HUDEP-2 (cell line): ENCODE results near the gene SEMA3B.
"Not testable (repeated sequence)": the region's sequence is repeated elsewhere in the genome, so short reads cannot be mapped to it uniquely, and the experiment has no call there.

Experiments used
- DNase-seq, 76 experiments: peaks; one replicate each; lab custom pipeline; 2025; ENCODE audit not compliant: unreplicated experiment in 76 of 76; lab: John Stamatoyannopoulos, UW

SEMA3B gene

GRCh38 chr3:50237754-50238548 is 31.0 kb upstream of the SEMA3B start:
- DNase-seq = peak in 73 of 76 experiments; percentile 15 to 84 (median 70)

- DNase-seq = peak in 72 of 76 experiments; percentile 10 to 88 (median 71)
Observed at GRCh38 chr3:50238549-50239026, 30.4 kb upstream of the SEMA3B start.

GRCh38 chr3:50239649-50240048 is 29.3 kb upstream of the SEMA3B start:
- no peak for DNase-seq

- DNase-seq = no peak
Observed at GRCh38 chr3:50241163-50241562, 27.8 kb upstream of the SEMA3B start.

- no peak for DNase-seq
Observed at GRCh38 chr3:50241713-50242380, 27.1 kb upstream of the SEMA3B start.

- DNase-seq = no peak
Observed at GRCh38 chr3:50242381-50242770, 26.6 kb upstream of the SEMA3B start.

GRCh38 chr3:50242851-50243542 is 25.9 kb upstream of the SEMA3B start:
- peak in 36 of 76 experiments; percentile 0 to 55 (median 24) for DNase-seq

GRCh38 chr3:50243543-50243895 is 25.4 kb upstream of the SEMA3B start:
- DNase-seq = no peak

- not testable (repeated sequence) for DNase-seq
Observed at GRCh38 chr3:50244813-50245212, 24.1 kb upstream of the SEMA3B start.

GRCh38 chr3:50245251-50245745 is 23.6 kb upstream of the SEMA3B start:
- no peak for DNase-seq

- DNase-seq = peak in 73 of 76 experiments; percentile 17 to 92 (median 76)
Observed at GRCh38 chr3:50245831-50246516, 23.0 kb upstream of the SEMA3B start.

- DNase-seq = peak in 62 of 76 experiments; percentile 17 to 88 (median 59)
Observed at GRCh38 chr3:50246517-50246954, 22.4 kb upstream of the SEMA3B start.

GRCh38 chr3:50248387-50248786 is 20.6 kb upstream of the SEMA3B start:
- no peak for DNase-seq

- DNase-seq = no peak
Observed at GRCh38 chr3:50249457-50249856, 19.5 kb upstream of the SEMA3B start.

GRCh38 chr3:50250514-50250913 is 18.4 kb upstream of the SEMA3B start:
- DNase-seq = no peak

GRCh38 chr3:50251220-50251619 is 17.7 kb upstream of the SEMA3B start:
- peak in 70 of 76 experiments; percentile 31 to 92 (median 66) for DNase-seq

- no peak for DNase-seq
Observed at GRCh38 chr3:50254577-50255250, 14.2 kb upstream of the SEMA3B start.

GRCh38 chr3:50255251-50255615 is 13.7 kb upstream of the SEMA3B start:
- no peak for DNase-seq

- peak in 44 of 76 experiments; percentile 4 to 65 (median 32) for DNase-seq
Observed at GRCh38 chr3:50256978-50257890, 11.7 kb upstream of the SEMA3B start.
